Tibial nerve (tissue), 4 donors: ENCODE results near the gene ATP1A4.

Source experiments
- EP300 ChIP-seq, 2 donors: sonication (generic); formaldehyde crosslinking; IDR thresholded peaks; one replicate each; pipeline ENCODE4 v1.6.1; 2017; ENCODE audit warnings: antibody characterized with exemption in 2 of 2, mild to moderate bottlenecking in 1 of 2
- POLR2A ChIP-seq, 2 donors: fragments of 450-650 bp; IDR thresholded peaks; one replicate each; pipeline ENCODE4 v1.6.1; 2017; ENCODE audit warnings: antibody characterized with exemption in 2 of 2, mild to moderate bottlenecking in 2 of 2, moderate library complexity in 2 of 2
- TF ChIP-seq, protein P1 (sequence below), 5 experiments: fragments of 200-600 bp in 3 of 5; fragments of 450-650 bp in 2 of 5; sonication (generic) in 3 of 5; IDR thresholded peaks; one replicate each; pipeline ENCODE4 v1.5.1; 2016 to 2019; ENCODE audit warnings: antibody characterized with exemption in 5 of 5, mild to moderate bottlenecking in 3 of 5, moderate library complexity in 2 of 5

- TF ChIP-seq, protein P1, sequence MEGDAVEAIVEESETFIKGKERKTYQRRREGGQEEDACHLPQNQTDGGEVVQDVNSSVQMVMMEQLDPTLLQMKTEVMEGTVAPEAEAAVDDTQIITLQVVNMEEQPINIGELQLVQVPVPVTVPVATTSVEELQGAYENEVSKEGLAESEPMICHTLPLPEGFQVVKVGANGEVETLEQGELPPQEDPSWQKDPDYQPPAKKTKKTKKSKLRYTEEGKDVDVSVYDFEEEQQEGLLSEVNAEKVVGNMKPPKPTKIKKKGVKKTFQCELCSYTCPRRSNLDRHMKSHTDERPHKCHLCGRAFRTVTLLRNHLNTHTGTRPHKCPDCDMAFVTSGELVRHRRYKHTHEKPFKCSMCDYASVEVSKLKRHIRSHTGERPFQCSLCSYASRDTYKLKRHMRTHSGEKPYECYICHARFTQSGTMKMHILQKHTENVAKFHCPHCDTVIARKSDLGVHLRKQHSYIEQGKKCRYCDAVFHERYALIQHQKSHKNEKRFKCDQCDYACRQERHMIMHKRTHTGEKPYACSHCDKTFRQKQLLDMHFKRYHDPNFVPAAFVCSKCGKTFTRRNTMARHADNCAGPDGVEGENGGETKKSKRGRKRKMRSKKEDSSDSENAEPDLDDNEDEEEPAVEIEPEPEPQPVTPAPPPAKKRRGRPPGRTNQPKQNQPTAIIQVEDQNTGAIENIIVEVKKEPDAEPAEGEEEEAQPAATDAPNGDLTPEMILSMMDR (IDR thresholded peaks at IDR 0.05) = no peak
- TF ChIP-seq EP300 (IDR thresholded peaks at IDR 0.05) (no peak), POLR2A (IDR thresholded peaks at IDR 0.05) (no peak)
Measured at GRCh38 chr1:160221089-160221488, 69.7 kb downstream of the ATP1A4 start.
